ENCODE results near the gene VPS18. TPM values are rescaled to one million over a fixed set of nuclear protein-coding genes. Genes with fewer than 3 reads are reported as not detected.

The VPS18 gene, protein sequence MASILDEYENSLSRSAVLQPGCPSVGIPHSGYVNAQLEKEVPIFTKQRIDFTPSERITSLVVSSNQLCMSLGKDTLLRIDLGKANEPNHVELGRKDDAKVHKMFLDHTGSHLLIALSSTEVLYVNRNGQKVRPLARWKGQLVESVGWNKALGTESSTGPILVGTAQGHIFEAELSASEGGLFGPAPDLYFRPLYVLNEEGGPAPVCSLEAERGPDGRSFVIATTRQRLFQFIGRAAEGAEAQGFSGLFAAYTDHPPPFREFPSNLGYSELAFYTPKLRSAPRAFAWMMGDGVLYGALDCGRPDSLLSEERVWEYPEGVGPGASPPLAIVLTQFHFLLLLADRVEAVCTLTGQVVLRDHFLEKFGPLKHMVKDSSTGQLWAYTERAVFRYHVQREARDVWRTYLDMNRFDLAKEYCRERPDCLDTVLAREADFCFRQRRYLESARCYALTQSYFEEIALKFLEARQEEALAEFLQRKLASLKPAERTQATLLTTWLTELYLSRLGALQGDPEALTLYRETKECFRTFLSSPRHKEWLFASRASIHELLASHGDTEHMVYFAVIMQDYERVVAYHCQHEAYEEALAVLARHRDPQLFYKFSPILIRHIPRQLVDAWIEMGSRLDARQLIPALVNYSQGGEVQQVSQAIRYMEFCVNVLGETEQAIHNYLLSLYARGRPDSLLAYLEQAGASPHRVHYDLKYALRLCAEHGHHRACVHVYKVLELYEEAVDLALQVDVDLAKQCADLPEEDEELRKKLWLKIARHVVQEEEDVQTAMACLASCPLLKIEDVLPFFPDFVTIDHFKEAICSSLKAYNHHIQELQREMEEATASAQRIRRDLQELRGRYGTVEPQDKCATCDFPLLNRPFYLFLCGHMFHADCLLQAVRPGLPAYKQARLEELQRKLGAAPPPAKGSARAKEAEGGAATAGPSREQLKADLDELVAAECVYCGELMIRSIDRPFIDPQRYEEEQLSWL
- polyA plus RNA-seq (2013, experiment 1 of 2): 15.4 TPM
- 14.4 TPM for polyA plus RNA-seq (2013, experiment 2 of 2)

DNA sequence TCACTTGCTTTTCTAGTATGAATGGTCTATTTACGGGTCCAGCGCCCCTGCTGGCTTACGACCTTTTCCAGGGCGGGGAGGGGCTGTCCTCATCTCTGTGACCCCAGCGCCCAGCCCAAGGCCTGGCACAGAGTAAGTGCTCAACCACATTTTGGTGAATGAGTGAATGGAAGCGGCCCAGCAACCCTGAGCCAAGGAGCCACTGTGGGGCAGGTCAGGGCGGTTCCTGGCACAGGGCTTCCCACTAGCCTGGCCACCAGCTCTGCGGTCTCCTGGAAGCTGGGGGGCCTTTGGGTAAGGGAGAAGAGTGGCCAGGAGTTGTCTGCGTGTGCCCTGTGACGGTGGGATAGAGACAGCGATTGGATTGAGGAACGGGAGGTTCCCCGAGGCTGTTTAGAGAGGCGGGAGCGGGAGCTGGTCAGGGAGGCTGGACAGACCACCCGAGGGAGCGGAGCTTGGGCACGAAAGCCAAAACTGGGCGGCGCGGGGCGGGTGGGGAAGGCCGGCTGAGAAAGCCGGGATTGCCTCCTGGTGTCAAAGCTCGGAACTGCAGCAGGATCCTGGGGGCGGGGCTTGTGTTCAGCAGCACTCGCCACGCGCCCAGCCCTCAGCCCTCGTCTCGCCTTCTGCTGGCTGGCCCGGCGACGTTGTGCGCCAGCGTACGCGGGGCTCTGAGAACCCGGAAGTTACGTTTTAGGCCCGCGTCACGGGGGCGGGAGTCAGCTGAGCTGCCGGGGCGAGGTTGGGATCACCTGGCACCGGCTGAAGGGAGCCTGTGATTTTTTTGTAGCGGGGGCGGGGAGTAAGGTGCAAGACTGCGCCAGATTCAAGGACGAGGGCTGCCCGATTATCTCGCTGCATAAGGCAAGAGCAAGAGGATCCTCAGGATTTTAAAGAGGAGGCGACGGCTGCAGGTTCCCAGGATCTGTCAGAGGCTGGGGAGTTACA is at the start of gene VPS18:
TSS of gene VPS18 (plus strand) at position 718 of the 948 bp plus-strand sequence. CDS start 319 bp downstream, outside the sequence.
- Histone ChIP-seq H3K36me3 (ENCODE audit: control insufficient read depth, insufficient read depth, low read length) (peaks cover 25% of the 10 kb centered on the region), H3K9me3 (ENCODE audit: control insufficient read depth, low read length) (no peaks in the 10 kb centered on the region), H3K27ac (ENCODE audit: low read depth, low read length, severe bottlenecking) (peak within 1 kb of the TSS; percentile 68), H3K4me3 (ENCODE audit: extremely low read depth, insufficient read depth, low read length, poor library complexity, severe bottlenecking) (peak within 1 kb of the TSS; percentile 83), H3K4me1 (ENCODE audit: control insufficient read depth, insufficient read depth, low read length, poor library complexity, severe bottlenecking) (peaks cover 3% of the 10 kb centered on the region)
- 6 to 8% methylated on average over 38 to 54 of the region's 55 CpGs for WGBS, 2 experiments (ENCODE audit: insufficient coverage in 2 of 2)

- H3K27ac ChIP-seq (ENCODE audit: low read depth, low read length, severe bottlenecking): no peak overlapping the region
- peak overlapping the region; percentile 48 for H3K4me3 ChIP-seq (ENCODE audit: extremely low read depth, insufficient read depth, low read length, poor library complexity, severe bottlenecking)
- no peaks in the 10 kb centered on the region for H3K9me3 ChIP-seq (ENCODE audit: control insufficient read depth, low read length)
- 3 to 17% methylated on average over 17 to 21 of the region's 28 CpGs for WGBS, 2 experiments (ENCODE audit: insufficient coverage in 2 of 2)
- peaks cover 23% of the 10 kb centered on the region for H3K4me1 ChIP-seq (ENCODE audit: control insufficient read depth, insufficient read depth, low read length, poor library complexity, severe bottlenecking)
- no peaks in the 10 kb centered on the region for H3K36me3 ChIP-seq (ENCODE audit: control insufficient read depth, insufficient read depth, low read length)
Observed at GRCh38 chr15:40844696-40845030, 49.6 kb upstream of the VPS18 start.

- Histone ChIP-seq H3K9me3 (ENCODE audit: control insufficient read depth, low read length) (no peaks in the 10 kb centered on the region), H3K4me1 (ENCODE audit: control insufficient read depth, insufficient read depth, low read length, poor library complexity, severe bottlenecking) (peaks cover 23% of the 10 kb centered on the region), H3K27ac (ENCODE audit: low read depth, low read length, severe bottlenecking) (no peak overlapping the region), H3K36me3 (ENCODE audit: control insufficient read depth, insufficient read depth, low read length) (no peaks in the 10 kb centered on the region), H3K4me3 (ENCODE audit: extremely low read depth, insufficient read depth, low read length, poor library complexity, severe bottlenecking) (peak overlapping the region; percentile 48)
- 73 to 78% methylated on average over 7 of the region's 12 CpGs for WGBS, 2 experiments (ENCODE audit: insufficient coverage in 2 of 2)
Observed at GRCh38 chr15:40845036-40845435, 49.2 kb upstream of the VPS18 start.

- WGBS, 2 experiments (ENCODE audit: insufficient coverage in 2 of 2): 84 to 91% methylated on average over 7 to 8 of the region's 8 CpGs
- H3K9me3 ChIP-seq (ENCODE audit: control insufficient read depth, low read length): no peaks in the 10 kb centered on the region
- H3K27ac ChIP-seq (ENCODE audit: low read depth, low read length, severe bottlenecking): no peak overlapping the region
- peaks cover 23% of the 10 kb centered on the region for H3K4me1 ChIP-seq (ENCODE audit: control insufficient read depth, insufficient read depth, low read length, poor library complexity, severe bottlenecking)
- no peaks in the 10 kb centered on the region for H3K36me3 ChIP-seq (ENCODE audit: control insufficient read depth, insufficient read depth, low read length)
- H3K4me3 ChIP-seq (ENCODE audit: extremely low read depth, insufficient read depth, low read length, poor library complexity, severe bottlenecking): no peak overlapping the region
Observed at GRCh38 chr15:40845511-40846284, 48.6 kb upstream of the VPS18 start.

GRCh38 chr15:40846841-40847222 is 47.4 kb upstream of the VPS18 start:
- Histone ChIP-seq H3K9me3 (ENCODE audit: control insufficient read depth, low read length) (no peaks in the 10 kb centered on the region), H3K36me3 (ENCODE audit: control insufficient read depth, insufficient read depth, low read length) (no peaks in the 10 kb centered on the region), H3K4me1 (ENCODE audit: control insufficient read depth, insufficient read depth, low read length, poor library complexity, severe bottlenecking) (peaks cover 23% of the 10 kb centered on the region), H3K27ac (ENCODE audit: low read depth, low read length, severe bottlenecking) (no peak overlapping the region), H3K4me3 (ENCODE audit: extremely low read depth, insufficient read depth, low read length, poor library complexity, severe bottlenecking) (no peak overlapping the region)

DNA sequence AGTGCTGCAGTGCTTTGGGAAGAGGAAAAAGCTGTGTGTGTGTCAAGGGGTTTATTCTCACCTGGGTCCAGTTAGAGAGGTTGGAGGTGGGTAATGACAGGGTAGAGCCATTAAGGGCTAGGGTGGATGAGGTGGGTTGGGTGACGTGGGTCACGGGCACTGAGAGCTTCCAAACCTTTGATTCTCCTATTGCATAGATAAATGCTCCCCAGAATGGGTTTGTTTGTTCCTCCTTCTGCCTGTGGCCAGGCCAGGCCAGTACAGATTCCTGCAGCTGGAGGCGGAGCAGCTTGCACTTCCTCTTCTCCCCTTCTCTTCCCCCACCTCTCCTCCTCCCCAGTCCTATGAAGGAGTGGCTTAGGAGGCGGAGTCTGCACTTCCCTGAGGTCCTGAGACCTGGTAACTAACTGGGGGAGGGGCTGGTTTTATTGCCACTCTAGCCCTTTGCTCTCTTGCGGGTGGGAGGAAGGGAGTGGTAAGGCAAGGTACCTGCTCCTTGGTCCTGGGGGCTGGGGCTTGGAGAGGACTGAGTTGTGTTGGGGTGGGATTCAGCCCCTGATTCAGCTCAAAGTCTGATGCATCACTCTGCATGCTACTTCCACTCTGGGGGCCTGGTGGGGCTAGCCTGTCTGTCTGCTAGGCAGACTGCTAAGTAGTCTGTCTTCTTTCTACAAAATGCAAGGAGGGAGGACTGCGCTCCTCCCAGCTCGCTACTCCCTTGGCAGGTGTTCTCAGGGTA is 46.9 kb upstream of the VPS18 start:
- 79 to 84% methylated on average over 3 of the region's 7 CpGs for WGBS, 2 experiments (ENCODE audit: insufficient coverage in 2 of 2)
- Histone ChIP-seq H3K9me3 (ENCODE audit: control insufficient read depth, low read length) (no peaks in the 10 kb centered on the region), H3K36me3 (ENCODE audit: control insufficient read depth, insufficient read depth, low read length) (no peaks in the 10 kb centered on the region), H3K4me1 (ENCODE audit: control insufficient read depth, insufficient read depth, low read length, poor library complexity, severe bottlenecking) (peaks cover 23% of the 10 kb centered on the region), H3K27ac (ENCODE audit: low read depth, low read length, severe bottlenecking) (no peak overlapping the region), H3K4me3 (ENCODE audit: extremely low read depth, insufficient read depth, low read length, poor library complexity, severe bottlenecking) (no peak overlapping the region)

- Histone ChIP-seq H3K4me3 (ENCODE audit: extremely low read depth, insufficient read depth, low read length, poor library complexity, severe bottlenecking) (no peak overlapping the region), H3K4me1 (ENCODE audit: control insufficient read depth, insufficient read depth, low read length, poor library complexity, severe bottlenecking) (peaks cover 23% of the 10 kb centered on the region), H3K9me3 (ENCODE audit: control insufficient read depth, low read length) (no peaks in the 10 kb centered on the region), H3K36me3 (ENCODE audit: control insufficient read depth, insufficient read depth, low read length) (no peaks in the 10 kb centered on the region), H3K27ac (ENCODE audit: low read depth, low read length, severe bottlenecking) (no peak overlapping the region)
- 91 to 94% methylated on average over 6 to 8 of the region's 8 CpGs for WGBS, 2 experiments (ENCODE audit: insufficient coverage in 2 of 2)
Observed at GRCh38 chr15:40850576-40851112, 43.6 kb upstream of the VPS18 start.

DNA sequence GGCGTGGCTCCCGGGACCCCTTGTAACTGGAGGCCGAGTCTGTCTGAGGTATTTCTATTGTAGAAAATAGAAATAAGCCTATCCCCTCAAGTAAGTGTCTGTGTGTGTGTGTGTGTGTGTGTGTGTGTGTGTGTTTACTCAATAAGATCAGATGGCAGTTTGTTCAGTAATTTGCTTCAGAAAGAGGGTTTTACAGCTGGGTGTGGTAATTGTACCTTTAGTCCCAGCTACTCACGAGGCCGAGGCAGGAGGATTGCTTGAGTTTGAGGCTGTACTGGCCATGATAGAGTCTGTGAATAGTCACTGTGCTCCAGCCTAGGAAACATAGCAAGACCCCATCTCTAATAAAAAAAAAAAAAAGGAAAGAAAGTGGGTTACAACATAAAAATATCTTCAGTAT is 41.7 kb upstream of the VPS18 start:
- H3K4me3 ChIP-seq (ENCODE audit: extremely low read depth, insufficient read depth, low read length, poor library complexity, severe bottlenecking): no peak overlapping the region
- peaks cover 8% of the 10 kb centered on the region for H3K4me1 ChIP-seq (ENCODE audit: control insufficient read depth, insufficient read depth, low read length, poor library complexity, severe bottlenecking)
- no peaks in the 10 kb centered on the region for H3K9me3 ChIP-seq (ENCODE audit: control insufficient read depth, low read length)
- WGBS, 2 experiments (ENCODE audit: insufficient coverage in 2 of 2): 100% methylated on average over 1 to 3 of the region's 5 CpGs
- no peaks in the 10 kb centered on the region for H3K36me3 ChIP-seq (ENCODE audit: control insufficient read depth, insufficient read depth, low read length)
- H3K27ac ChIP-seq (ENCODE audit: low read depth, low read length, severe bottlenecking): no peak overlapping the region

GRCh38 chr15:40853241-40853890 is 40.9 kb upstream of the VPS18 start:
- Histone ChIP-seq H3K9me3 (ENCODE audit: control insufficient read depth, low read length) (no peaks in the 10 kb centered on the region), H3K4me3 (ENCODE audit: extremely low read depth, insufficient read depth, low read length, poor library complexity, severe bottlenecking) (no peak overlapping the region), H3K4me1 (ENCODE audit: control insufficient read depth, insufficient read depth, low read length, poor library complexity, severe bottlenecking) (no peaks in the 10 kb centered on the region), H3K36me3 (ENCODE audit: control insufficient read depth, insufficient read depth, low read length) (no peaks in the 10 kb centered on the region), H3K27ac (ENCODE audit: low read depth, low read length, severe bottlenecking) (no peak overlapping the region)
- WGBS, 2 experiments (ENCODE audit: insufficient coverage in 2 of 2): 95 to 96% methylated on average over 10 to 15 of the region's 16 CpGs

Measured in mesodermal cell (in vitro differentiated cells).